Pons (tissue), 1 donor: ENCODE data around the gene BGN.

Source experiments
- DNase-seq: peaks from one replicate; pipeline ENCODE4 v3.0.0-alpha.2; 2016; ENCODE audit warnings: low spot score

The BGN gene

GRCh38 chrX:153504445-153505016 is 9.8 kb downstream of the BGN start:
- no peak for DNase-seq

- no peak for DNase-seq
These were observed 10.6 kb downstream of the BGN start for GRCh38 chrX:153505361-153505760.

GRCh38 chrX:153507484-153508178 is 12.9 kb downstream of the BGN start:
- DNase-seq, result peak; percentile 52

- DNase-seq, result no peak
These were observed 14.8 kb downstream of the BGN start for GRCh38 chrX:153509592-153509991.

- no peak for DNase-seq
These were observed 15.6 kb downstream of the BGN start for GRCh38 chrX:153510383-153510782.

GRCh38 chrX:153511784-153512500 is 17.2 kb downstream of the BGN start:
- DNase-seq, result no peak

GRCh38 chrX:153512501-153512893 is 17.7 kb downstream of the BGN start:
- no peak for DNase-seq

- DNase-seq, result no peak
These were observed 18.5 kb downstream of the BGN start for GRCh38 chrX:153513265-153513664.

GRCh38 chrX:153514259-153514658 is 19.5 kb downstream of the BGN start:
- DNase-seq, result no peak

GRCh38 chrX:153515435-153515834 is 20.7 kb downstream of the BGN start:
- no peak for DNase-seq

- DNase-seq, result no peak
These were observed 21.3 kb downstream of the BGN start for GRCh38 chrX:153516073-153516472.

GRCh38 chrX:153517423-153517822 is 22.6 kb downstream of the BGN start, which contains the start of gene ATP2B3:
TSS of gene ATP2B3 (plus strand) at chrX:153517642. CDS start at chrX:153536248, 18,606 bp downstream.
- DNase-seq, result no peak

- no peak for DNase-seq
These were observed 23.4 kb downstream of the BGN start for GRCh38 chrX:153517946-153518834.

- no peak for DNase-seq
These were observed 24.9 kb downstream of the BGN start for GRCh38 chrX:153519569-153520286.

GRCh38 chrX:153520287-153520917 is 25.6 kb downstream of the BGN start:
- DNase-seq, result no peak

GRCh38 chrX:153521034-153521433 is 26.3 kb downstream of the BGN start:
- no peak for DNase-seq

GRCh38 chrX:153522259-153522658 is 27.5 kb downstream of the BGN start:
- no peak for DNase-seq

- DNase-seq, result no peak
These were observed 28.5 kb downstream of the BGN start for GRCh38 chrX:153523269-153523668.

- no peak for DNase-seq
These were observed 29.5 kb downstream of the BGN start for GRCh38 chrX:153524234-153524633.

GRCh38 chrX:153525451-153525850 is 30.7 kb downstream of the BGN start:
- no peak for DNase-seq

- no peak for DNase-seq
These were observed 31.3 kb downstream of the BGN start for GRCh38 chrX:153526042-153526441.
